ENCODE measurements around the gene DYSF.

DNA sequence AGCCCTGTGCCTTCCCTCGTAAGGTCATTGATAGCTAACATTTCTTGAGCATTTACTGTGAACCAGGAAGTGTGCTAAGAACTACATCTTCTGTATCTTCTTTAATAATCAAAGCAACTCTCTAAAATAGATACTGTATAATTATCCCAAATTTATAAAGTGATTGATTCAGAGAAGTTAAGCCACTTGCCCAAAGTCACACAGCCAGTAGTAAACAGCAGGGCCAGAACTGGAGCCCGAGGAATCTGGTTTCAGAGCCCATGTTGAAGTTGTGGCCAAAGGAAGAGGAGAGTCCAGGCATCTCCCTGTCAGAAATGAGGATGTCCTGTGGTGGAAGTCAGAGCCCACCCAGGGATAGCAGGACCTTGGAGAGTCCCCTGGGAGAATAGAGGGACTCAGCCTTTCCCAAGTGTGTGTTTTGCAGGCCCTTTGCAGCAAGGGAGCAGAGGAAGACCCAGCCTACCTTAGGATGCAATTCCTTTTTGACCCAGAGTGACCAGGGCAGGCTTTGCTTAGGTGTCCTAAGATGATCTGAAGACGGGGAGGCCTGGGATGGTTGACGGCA lies 134.2 kb downstream of the DYSF start:
- TF ChIP-seq, protein P1, sequence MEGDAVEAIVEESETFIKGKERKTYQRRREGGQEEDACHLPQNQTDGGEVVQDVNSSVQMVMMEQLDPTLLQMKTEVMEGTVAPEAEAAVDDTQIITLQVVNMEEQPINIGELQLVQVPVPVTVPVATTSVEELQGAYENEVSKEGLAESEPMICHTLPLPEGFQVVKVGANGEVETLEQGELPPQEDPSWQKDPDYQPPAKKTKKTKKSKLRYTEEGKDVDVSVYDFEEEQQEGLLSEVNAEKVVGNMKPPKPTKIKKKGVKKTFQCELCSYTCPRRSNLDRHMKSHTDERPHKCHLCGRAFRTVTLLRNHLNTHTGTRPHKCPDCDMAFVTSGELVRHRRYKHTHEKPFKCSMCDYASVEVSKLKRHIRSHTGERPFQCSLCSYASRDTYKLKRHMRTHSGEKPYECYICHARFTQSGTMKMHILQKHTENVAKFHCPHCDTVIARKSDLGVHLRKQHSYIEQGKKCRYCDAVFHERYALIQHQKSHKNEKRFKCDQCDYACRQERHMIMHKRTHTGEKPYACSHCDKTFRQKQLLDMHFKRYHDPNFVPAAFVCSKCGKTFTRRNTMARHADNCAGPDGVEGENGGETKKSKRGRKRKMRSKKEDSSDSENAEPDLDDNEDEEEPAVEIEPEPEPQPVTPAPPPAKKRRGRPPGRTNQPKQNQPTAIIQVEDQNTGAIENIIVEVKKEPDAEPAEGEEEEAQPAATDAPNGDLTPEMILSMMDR (IDR thresholded peaks at IDR 0.05 in 2 of 3, conservative IDR thresholded peaks at IDR 0.05 in 1 of 3; ENCODE audit: borderline replicate concordance in 1 of 3, insufficient read depth in 1 of 3, low read depth in 2 of 3, low read length in 2 of 3) = no peak
- TF ChIP-seq ZNF274 (IDR thresholded peaks at IDR 0.05; ENCODE audit: low read depth, low read length) (no peak), EZH2 (IDR thresholded peaks at IDR 0.05) (no peak), EZH2phosphoT487 (IDR thresholded peaks at IDR 0.05; ENCODE audit: borderline replicate concordance) (no peak), POLR2A (IDR thresholded peaks at IDR 0.05; ENCODE audit: borderline replicate concordance, extremely low read depth, insufficient read depth, insufficient read length) (no peak), FOSL1 (IDR thresholded peaks at IDR 0.05; ENCODE audit: low read depth) (no peak), RAD21 (IDR thresholded peaks at IDR 0.05; ENCODE audit: low read depth) (no peak), ZFX (IDR thresholded peaks at IDR 0.05) (no peak)
